ENCODE results near the gene MMEL1. TPM values are rescaled to one million over a fixed set of nuclear protein-coding genes. Genes with fewer than 3 reads are reported as not detected.

The MMEL1 gene
- total RNA-seq, 1 experiment from 2014 or later: not detected

GRCh38 chr1:2560299-2561073 is 72.3 kb downstream of the MMEL1 start:
- ChIA-PET POLR2A (interaction anchor here (0.6 kb wide), 1 partner anchor 12 kb away, joined by 3 read pairs; no protein-coding TSS in a partner anchor), CTCF (interaction anchor here (0.6 to 3.8 kb wide), 9 partner anchors 13 to 792 kb away, joined by 3 to 28 read pairs (median 8); partner anchors contain the start of gene PRXL2B)
- no peak for DNase-seq (ENCODE audit: low spot score)
- Mint-ChIP-seq H3K4me1 (peaks cover 6% of the 10 kb centered on the region; the same call in 1 of the 2 replicates), H3K27me3 (ENCODE audit: low read depth) (no peaks in the 10 kb centered on the region), H3K36me3 (no peaks in the 10 kb centered on the region), H3K9me3 (no peaks in the 10 kb centered on the region), H3K27ac (no peak overlapping the region), H3K4me3 (no peak overlapping the region)
- TF ChIP-seq OVOL2 (CRISPR knock-in tag; IDR thresholded peaks at IDR 0.05; ENCODE audit: borderline replicate concordance): no peak
- no peak for ATAC-seq

GRCh38 chr1:2559509-2560298 is 73.1 kb downstream of the MMEL1 start:
- Mint-ChIP-seq H3K27ac (no peak overlapping the region), H3K27me3 (ENCODE audit: low read depth) (no peaks in the 10 kb centered on the region), H3K4me3 (no peak overlapping the region), H3K36me3 (no peaks in the 10 kb centered on the region), H3K9me3 (no peaks in the 10 kb centered on the region), H3K4me1 (peaks cover 4% of the 10 kb centered on the region; the same call in 1 of the 2 replicates)
- POLR2A ChIA-PET: no interaction called here
- TF ChIP-seq FOXJ3 (CRISPR knock-in tag; IDR thresholded peaks at IDR 0.05; ENCODE audit: borderline replicate concordance) (no peak), GTF2I (CRISPR knock-in tag; conservative IDR thresholded peaks at IDR 0.05) (no peak), CREM (CRISPR knock-in tag; IDR thresholded peaks at IDR 0.05) (no peak)
- TF ChIP-seq, protein P1, sequence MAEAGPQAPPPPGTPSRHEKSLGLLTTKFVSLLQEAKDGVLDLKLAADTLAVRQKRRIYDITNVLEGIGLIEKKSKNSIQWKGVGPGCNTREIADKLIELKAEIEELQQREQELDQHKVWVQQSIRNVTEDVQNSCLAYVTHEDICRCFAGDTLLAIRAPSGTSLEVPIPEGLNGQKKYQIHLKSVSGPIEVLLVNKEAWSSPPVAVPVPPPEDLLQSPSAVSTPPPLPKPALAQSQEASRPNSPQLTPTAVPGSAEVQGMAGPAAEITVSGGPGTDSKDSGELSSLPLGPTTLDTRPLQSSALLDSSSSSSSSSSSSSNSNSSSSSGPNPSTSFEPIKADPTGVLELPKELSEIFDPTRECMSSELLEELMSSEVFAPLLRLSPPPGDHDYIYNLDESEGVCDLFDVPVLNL (CRISPR knock-in tag; IDR thresholded peaks at IDR 0.05; ENCODE audit: borderline replicate concordance, low read depth): no peak
- TF ChIP-seq, protein P2, sequence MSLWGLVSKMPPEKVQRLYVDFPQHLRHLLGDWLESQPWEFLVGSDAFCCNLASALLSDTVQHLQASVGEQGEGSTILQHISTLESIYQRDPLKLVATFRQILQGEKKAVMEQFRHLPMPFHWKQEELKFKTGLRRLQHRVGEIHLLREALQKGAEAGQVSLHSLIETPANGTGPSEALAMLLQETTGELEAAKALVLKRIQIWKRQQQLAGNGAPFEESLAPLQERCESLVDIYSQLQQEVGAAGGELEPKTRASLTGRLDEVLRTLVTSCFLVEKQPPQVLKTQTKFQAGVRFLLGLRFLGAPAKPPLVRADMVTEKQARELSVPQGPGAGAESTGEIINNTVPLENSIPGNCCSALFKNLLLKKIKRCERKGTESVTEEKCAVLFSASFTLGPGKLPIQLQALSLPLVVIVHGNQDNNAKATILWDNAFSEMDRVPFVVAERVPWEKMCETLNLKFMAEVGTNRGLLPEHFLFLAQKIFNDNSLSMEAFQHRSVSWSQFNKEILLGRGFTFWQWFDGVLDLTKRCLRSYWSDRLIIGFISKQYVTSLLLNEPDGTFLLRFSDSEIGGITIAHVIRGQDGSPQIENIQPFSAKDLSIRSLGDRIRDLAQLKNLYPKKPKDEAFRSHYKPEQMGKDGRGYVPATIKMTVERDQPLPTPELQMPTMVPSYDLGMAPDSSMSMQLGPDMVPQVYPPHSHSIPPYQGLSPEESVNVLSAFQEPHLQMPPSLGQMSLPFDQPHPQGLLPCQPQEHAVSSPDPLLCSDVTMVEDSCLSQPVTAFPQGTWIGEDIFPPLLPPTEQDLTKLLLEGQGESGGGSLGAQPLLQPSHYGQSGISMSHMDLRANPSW (CRISPR knock-in tag; conservative IDR thresholded peaks at IDR 0.05; ENCODE audit: low read depth): no peak
- DNase-seq (ENCODE audit: low spot score) (no peak), ATAC-seq (no peak)
- CTCF ChIA-PET: no interaction called here

GRCh38 chr1:2558861-2559260 is 74.0 kb downstream of the MMEL1 start:
- POLR2A ChIA-PET: no interaction called here
- ATAC-seq (no peak), DNase-seq (ENCODE audit: low spot score) (no peak)
- CTCF ChIA-PET: no interaction called here
- no peak overlapping the region for H3K4me3 Mint-ChIP-seq
- no peak overlapping the region for H3K27ac Mint-ChIP-seq
- H3K36me3 Mint-ChIP-seq: no peaks in the 10 kb centered on the region
- TF ChIP-seq SMAD4 (CRISPR knock-in tag; IDR thresholded peaks at IDR 0.05): no peak
- no peak for TF ChIP-seq GABPB1 (CRISPR knock-in tag; IDR thresholded peaks at IDR 0.05)
- TF ChIP-seq TEAD4 (CRISPR knock-in tag; IDR thresholded peaks at IDR 0.05): no peak
- no peak for TF ChIP-seq SP1 (CRISPR knock-in tag; conservative IDR thresholded peaks at IDR 0.05)
- TF ChIP-seq, protein P3, sequence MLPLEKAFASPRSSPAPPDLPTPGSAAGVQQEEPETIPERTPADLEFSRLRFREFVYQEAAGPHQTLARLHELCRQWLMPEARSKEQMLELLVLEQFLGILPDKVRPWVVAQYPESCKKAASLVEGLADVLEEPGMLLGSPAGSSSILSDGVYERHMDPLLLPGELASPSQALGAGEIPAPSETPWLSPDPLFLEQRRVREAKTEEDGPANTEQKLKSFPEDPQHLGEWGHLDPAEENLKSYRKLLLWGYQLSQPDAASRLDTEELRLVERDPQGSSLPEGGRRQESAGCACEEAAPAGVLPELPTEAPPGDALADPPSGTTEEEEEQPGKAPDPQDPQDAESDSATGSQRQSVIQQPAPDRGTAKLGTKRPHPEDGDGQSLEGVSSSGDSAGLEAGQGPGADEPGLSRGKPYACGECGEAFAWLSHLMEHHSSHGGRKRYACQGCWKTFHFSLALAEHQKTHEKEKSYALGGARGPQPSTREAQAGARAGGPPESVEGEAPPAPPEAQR (CRISPR knock-in tag; IDR thresholded peaks at IDR 0.05): no peak
- no peak for TF ChIP-seq E2F1 (CRISPR knock-in tag; IDR thresholded peaks at IDR 0.05)
- no peaks in the 10 kb centered on the region for H3K9me3 Mint-ChIP-seq
- peaks cover 4% of the 10 kb centered on the region; the same call in 1 of the 2 replicates for H3K4me1 Mint-ChIP-seq
- no peaks in the 10 kb centered on the region for H3K27me3 Mint-ChIP-seq (ENCODE audit: low read depth)
